Peyer's patch (tissue), 4 donors: ENCODE data around the gene GPR78. TPM values are rescaled to one million over a fixed set of nuclear protein-coding genes. Genes with fewer than 3 reads are reported as not detected.

Experiments
- DNase-seq, 3 donors: peaks; one replicate each; pipeline ENCODE4 v3.0.0-alpha.2; 2017 to 2019
- H3K27ac ChIP-seq, 4 donors: fragments of 200-600 bp; sonication (generic); one replicate each; pipeline ENCODE4 v1.5.1; 2016 to 2019
- H3K27me3 ChIP-seq, 2 donors: fragments of 200-600 bp; sonication (generic); one replicate each; pipeline ENCODE4 v1.5.1; 2019
- H3K36me3 ChIP-seq, 3 donors: fragments of 200-600 bp; sonication (generic); one replicate each; pipeline ENCODE4 v1.5.1; 2016 to 2019
- H3K4me1 ChIP-seq, 4 donors: fragments of 200-600 bp; sonication (generic); one replicate each; pipeline ENCODE4 v1.5.1; 2016 to 2019
- H3K4me3 ChIP-seq, 4 donors: fragments of 200-600 bp; sonication (generic); 1 replicate in 3 of 4; 2 replicates in 1 of 4; pipeline ENCODE4 v1.5.1; 2016 to 2019; ENCODE audit warnings: mild to moderate bottlenecking in 1 of 4
- H3K9me3 ChIP-seq, 4 donors: fragments of 200-600 bp; sonication (generic); one replicate each; pipeline ENCODE4 v1.5.1; 2016 to 2019; ENCODE audit warnings: mild to moderate bottlenecking in 1 of 4
- CTCF ChIP-seq, 6 experiments: fragments of 450-650 bp in 4 of 6; fragments of 200-600 bp in 2 of 6; sonication (generic) in 1 of 6; IDR thresholded peaks; one replicate each; pipeline ENCODE4 v1.5.1; 2017 to 2019; ENCODE audit warnings: antibody characterized with exemption in 6 of 6, mild to moderate bottlenecking in 3 of 6, moderate library complexity in 1 of 6
- POLR2A ChIP-seq, 2 donors: fragments of 450-650 bp; IDR thresholded peaks; one replicate each; pipeline ENCODE4 v1.5.1; 2017; ENCODE audit warnings: antibody characterized with exemption in 2 of 2, mild to moderate bottlenecking in 2 of 2, moderate library complexity in 2 of 2
- total RNA-seq, 4 donors: library from RNA; depleted of rRNA; stranded (reverse); fragments of >200 nt; gene quantifications; one replicate each; pipeline ENCODE4 v1.1.0, GENCODE V29; 2016

GPR78 gene
- total RNA-seq, 4 donors from 2014 or later, result not detected

GRCh38 chr4:8589336-8589735 is 9.1 kb downstream of the GPR78 start:
- Histone ChIP-seq H3K27ac (no peak overlapping the region), H3K9me3 (no peaks in the 10 kb centered on the region), H3K36me3 (no peaks in the 10 kb centered on the region), H3K4me3 (no peak overlapping the region), H3K27me3 (peaks cover 0 to 9% of the 10 kb centered on the region in 2 donors), H3K4me1 (no peaks in the 10 kb centered on the region)
- TF ChIP-seq CTCF (IDR thresholded peaks at IDR 0.05) (no peak), POLR2A (IDR thresholded peaks at IDR 0.05) (no peak)
- no peak for DNase-seq

- TF ChIP-seq POLR2A (IDR thresholded peaks at IDR 0.05), result no peak
- TF ChIP-seq CTCF (IDR thresholded peaks at IDR 0.05), result no peak
- Histone ChIP-seq H3K27me3 (peaks cover 0 to 9% of the 10 kb centered on the region in 2 donors), H3K9me3 (no peaks in the 10 kb centered on the region), H3K4me3 (no peak overlapping the region), H3K36me3 (no peaks in the 10 kb centered on the region), H3K27ac (no peak overlapping the region), H3K4me1 (no peaks in the 10 kb centered on the region)
- DNase-seq, result peak in 1 of 3 donors; percentile 43
Measured at GRCh38 chr4:8589823-8590545, 9.8 kb downstream of the GPR78 start.

- DNase-seq, result no peak
- no peak overlapping the region for H3K4me3 ChIP-seq
- no peaks in the 10 kb centered on the region for H3K9me3 ChIP-seq
- no peak overlapping the region for H3K27ac ChIP-seq
- no peak for TF ChIP-seq CTCF (IDR thresholded peaks at IDR 0.05)
- no peaks in the 10 kb centered on the region for H3K4me1 ChIP-seq
- peaks cover 0 to 9% of the 10 kb centered on the region in 2 donors for H3K27me3 ChIP-seq
- no peaks in the 10 kb centered on the region for H3K36me3 ChIP-seq
Measured at GRCh38 chr4:8590546-8590880, 10.3 kb downstream of the GPR78 start.

- no peaks in the 10 kb centered on the region for H3K36me3 ChIP-seq
- H3K27ac ChIP-seq, result no peak overlapping the region
- H3K9me3 ChIP-seq, result no peaks in the 10 kb centered on the region
- H3K4me1 ChIP-seq, result no peaks in the 10 kb centered on the region
- TF ChIP-seq CTCF (IDR thresholded peaks at IDR 0.05), result no peak
- no peak for TF ChIP-seq POLR2A (IDR thresholded peaks at IDR 0.05)
- no peak overlapping the region for H3K4me3 ChIP-seq
- peaks cover 0 to 9% of the 10 kb centered on the region in 2 donors for H3K27me3 ChIP-seq
- DNase-seq, result no peak
Measured at GRCh38 chr4:8591114-8591513, 10.9 kb downstream of the GPR78 start.

GRCh38 chr4:8591626-8592365 is 11.6 kb downstream of the GPR78 start:
- H3K36me3 ChIP-seq, result no peaks in the 10 kb centered on the region
- no peak overlapping the region for H3K27ac ChIP-seq
- no peak overlapping the region for H3K4me3 ChIP-seq
- H3K9me3 ChIP-seq, result no peaks in the 10 kb centered on the region
- no peaks in the 10 kb centered on the region for H3K4me1 ChIP-seq
- no peak for TF ChIP-seq POLR2A (IDR thresholded peaks at IDR 0.05)
- TF ChIP-seq CTCF (IDR thresholded peaks at IDR 0.05), result no peak
- no peak for DNase-seq
- H3K27me3 ChIP-seq, result peaks cover 0 to 9% of the 10 kb centered on the region in 2 donors
